Type B pancreatic cell (in vitro differentiated cells): ENCODE measurements around the gene PHAF1. TPM values are rescaled to one million over a fixed set of nuclear protein-coding genes. Genes with fewer than 3 reads are reported as not detected.

Experiments
- DNase-seq: peaks from one replicate; pipeline ENCODE4 v3.0.0; 2021; ENCODE audit warnings: mixed read lengths; ENCODE audit not compliant: unreplicated experiment; ENCODE audit errors: extremely low spot score
- H3K27ac Mint-ChIP-seq: 2 replicates; pipeline ENCODE4 v1.8.0; 2021; ENCODE audit warnings: mild to moderate bottlenecking, mixed read lengths
- H3K27me3 Mint-ChIP-seq: 2 replicates; pipeline ENCODE4 v1.8.0; 2021; ENCODE audit warnings: mixed read lengths
- H3K36me3 Mint-ChIP-seq: 2 replicates; pipeline ENCODE4 v1.8.0; 2021; ENCODE audit warnings: mixed read lengths
- H3K4me1 Mint-ChIP-seq: one replicate; pipeline ENCODE4 v1.8.0; 2021; ENCODE audit warnings: mixed read lengths; ENCODE audit not compliant: unreplicated experiment
- H3K4me3 Mint-ChIP-seq: 2 replicates; pipeline ENCODE4 v1.8.0; 2021; ENCODE audit warnings: mild to moderate bottlenecking, mixed read lengths
- H3K9me3 Mint-ChIP-seq: 2 replicates; pipeline ENCODE4 v1.8.0; 2021; ENCODE audit warnings: mixed read lengths
- CTCF ChIP-seq: fragments of 200-600 bp; sonication (generic); conservative IDR thresholded peaks from 2 replicates; pipeline ENCODE4 v1.5.0; 2021; ENCODE audit warnings: antibody characterized with exemption, mild to moderate bottlenecking
- total RNA-seq: library from RNA; stranded (reverse); gene quantifications from 2 replicates; pipeline ENCODE4 v1.2.1, GENCODE V29; 2021; ENCODE audit warnings: low replicate concordance

Gene PHAF1
- total RNA-seq, 1 donor from 2014 or later: 22.8 TPM

- Mint-ChIP-seq H3K36me3 (no peaks in the 10 kb centered on the region), H3K4me1 (peaks cover 7% of the 10 kb centered on the region), H3K27me3 (peaks cover 12% of the 10 kb centered on the region), H3K4me3 (peak overlapping the region; percentile 93), H3K27ac (peak overlapping the region; percentile 92), H3K9me3 (no peaks in the 10 kb centered on the region)
- DNase-seq: no peak
- TF ChIP-seq CTCF: peak; percentile 39
Measured at GRCh38 chr16:67185651-67186134, 76.0 kb downstream of the PHAF1 start.

- DNase-seq: no peak
- Mint-ChIP-seq H3K4me3 (no peak overlapping the region), H3K27ac (no peak overlapping the region), H3K27me3 (peaks cover 12% of the 10 kb centered on the region), H3K9me3 (no peaks in the 10 kb centered on the region), H3K4me1 (peaks cover 7% of the 10 kb centered on the region), H3K36me3 (no peaks in the 10 kb centered on the region)
- no peak for TF ChIP-seq CTCF
Measured at GRCh38 chr16:67186550-67186950, 76.8 kb downstream of the PHAF1 start.

GRCh38 chr16:67187175-67187890 is 77.6 kb downstream of the PHAF1 start:
- H3K27me3 Mint-ChIP-seq: peaks cover 12% of the 10 kb centered on the region
- H3K36me3 Mint-ChIP-seq: no peaks in the 10 kb centered on the region
- H3K9me3 Mint-ChIP-seq: no peaks in the 10 kb centered on the region
- H3K4me1 Mint-ChIP-seq: peaks cover 10% of the 10 kb centered on the region
- no peak overlapping the region for H3K27ac Mint-ChIP-seq
- DNase-seq: no peak
- no peak for TF ChIP-seq CTCF
- H3K4me3 Mint-ChIP-seq: no peak overlapping the region

GRCh38 chr16:67188323-67188722 is 78.6 kb downstream of the PHAF1 start:
- peaks cover 12% of the 10 kb centered on the region for H3K27me3 Mint-ChIP-seq
- H3K27ac Mint-ChIP-seq: no peak overlapping the region
- no peak for DNase-seq
- peaks cover 16% of the 10 kb centered on the region for H3K4me1 Mint-ChIP-seq
- TF ChIP-seq CTCF: no peak
- H3K36me3 Mint-ChIP-seq: no peaks in the 10 kb centered on the region
- no peaks in the 10 kb centered on the region for H3K9me3 Mint-ChIP-seq
- H3K4me3 Mint-ChIP-seq: no peak overlapping the region

GRCh38 chr16:67188798-67189197 is 79.1 kb downstream of the PHAF1 start:
- Mint-ChIP-seq H3K27me3 (peaks cover 12% of the 10 kb centered on the region), H3K9me3 (no peaks in the 10 kb centered on the region), H3K27ac (no peak overlapping the region), H3K4me3 (no peak overlapping the region), H3K36me3 (no peaks in the 10 kb centered on the region), H3K4me1 (peaks cover 16% of the 10 kb centered on the region)
- no peak for TF ChIP-seq CTCF
- no peak for DNase-seq
